ENCODE measurements around the gene DYNLT1.
A peak's percentile ranks its signal among the peaks of the same experiment; 100 is the strongest.
"Not testable (repeated sequence)": the region's sequence is repeated elsewhere in the genome, so short reads cannot be mapped to it uniquely, and the experiment has no call there.

DYNLT1 gene

GRCh38 chr6:158644231-158645063 is at the start of gene DYNLT1:
Gene DYNLT1 (minus strand): TSS chr6:158644743. CDS start chr6:158644708, 35 bp downstream.
- DNase-seq (ENCODE audit: low read depth in 3 of 3), result peak; percentile 81 to 90 (median 87)

GRCh38 chr6:158688860-158689259 is 44.3 kb upstream of the DYNLT1 start:
- no peak for DNase-seq (ENCODE audit: low read depth in 3 of 3)

GRCh38 chr6:158687506-158687905 is 43.0 kb upstream of the DYNLT1 start:
- DNase-seq (ENCODE audit: low read depth in 3 of 3), result no peak

- no peak for DNase-seq (ENCODE audit: low read depth in 3 of 3)
These were observed 42.3 kb upstream of the DYNLT1 start for GRCh38 chr6:158686791-158687381.

- no peak for DNase-seq (ENCODE audit: low read depth in 3 of 3)
These were observed 41.8 kb upstream of the DYNLT1 start for GRCh38 chr6:158686311-158686710.

GRCh38 chr6:158684745-158685324 is 40.3 kb upstream of the DYNLT1 start:
- DNase-seq (ENCODE audit: low read depth in 3 of 3), result no peak

GRCh38 chr6:158684311-158684710 is 39.8 kb upstream of the DYNLT1 start:
- DNase-seq (ENCODE audit: low read depth in 3 of 3), result no peak

- no peak for DNase-seq (ENCODE audit: low read depth in 3 of 3)
These were observed 35.9 kb upstream of the DYNLT1 start for GRCh38 chr6:158680481-158680880.

- no peak for DNase-seq (ENCODE audit: low read depth in 3 of 3)
These were observed 35.5 kb upstream of the DYNLT1 start for GRCh38 chr6:158680015-158680414.

- DNase-seq (ENCODE audit: low read depth in 3 of 3), result no peak
These were observed 33.5 kb upstream of the DYNLT1 start for GRCh38 chr6:158677906-158678578.

- not testable (repeated sequence) for DNase-seq (ENCODE audit: low read depth in 3 of 3)
These were observed 32.6 kb upstream of the DYNLT1 start for GRCh38 chr6:158677094-158677493.

GRCh38 chr6:158674342-158675131 is 30.0 kb upstream of the DYNLT1 start:
- DNase-seq (ENCODE audit: low read depth in 3 of 3), result no peak

GRCh38 chr6:158672726-158673125 is 28.2 kb upstream of the DYNLT1 start:
- no peak for DNase-seq (ENCODE audit: low read depth in 3 of 3)

GRCh38 chr6:158672119-158672518 is 27.6 kb upstream of the DYNLT1 start:
- DNase-seq (ENCODE audit: low read depth in 3 of 3), result not testable (repeated sequence)

- DNase-seq (ENCODE audit: low read depth in 3 of 3), result no peak
These were observed 24.8 kb upstream of the DYNLT1 start for GRCh38 chr6:158669145-158670035.

- DNase-seq (ENCODE audit: low read depth in 3 of 3), result no peak
These were observed 24.2 kb upstream of the DYNLT1 start for GRCh38 chr6:158668707-158669103.

- no peak for DNase-seq (ENCODE audit: low read depth in 3 of 3)
These were observed 22.9 kb upstream of the DYNLT1 start for GRCh38 chr6:158667360-158667981.

GRCh38 chr6:158666628-158667359 is 22.3 kb upstream of the DYNLT1 start:
- DNase-seq (ENCODE audit: low read depth in 3 of 3), result no peak

- no peak for DNase-seq (ENCODE audit: low read depth in 3 of 3)
These were observed 20.8 kb upstream of the DYNLT1 start for GRCh38 chr6:158665332-158665731.

All from stimulated activated CD4-positive, alpha-beta T cell treated with anti-CD3 and anti-CD28 coated beads, TNF-alpha, amount 100 ng/mL, for 24 hours (primary cell).